AG04450 (cell line): ENCODE results near the gene TRIM37. TPM values are rescaled to one million over a fixed set of nuclear protein-coding genes. Genes with fewer than 3 reads are reported as not detected.

Experiments used
- CTCF ChIA-PET: fragments of 300-600, 350-600 bp; formaldehyde crosslinking; extraction: SDS; loops from one replicate; lab custom pipeline; 2022; ENCODE audit warnings: antibody characterized with exemption, inconsistent platforms; lab: Charles Lee
- POLR2A ChIA-PET: fragments of 350-600 bp; formaldehyde crosslinking; extraction: SDS; loops from one replicate; lab custom pipeline; 2021; ENCODE audit warnings: antibody characterized with exemption, inconsistent platforms; lab: Yijun Ruan, JAX
- DNase-seq: peaks from one replicate; pipeline ENCODE4 v3.0.0-alpha.2; 2011; ENCODE audit warnings: low read depth, low spot score
- H3K27ac ChIP-seq: one replicate; pipeline ENCODE4 v1.5.1; 2012; ENCODE audit warnings: low read depth, low read length, control low read depth
- H3K27me3 ChIP-seq: one replicate; pipeline ENCODE4 v1.6.0; 2012; ENCODE audit warnings: low read length; ENCODE audit not compliant: control insufficient read depth, insufficient read depth
- H3K4me3 ChIP-seq: 2 replicates; pipeline ENCODE4 v1.5.1; 2011; ENCODE audit warnings: mild to moderate bottlenecking, low read depth, low read length, control low read depth
- H3K9me3 ChIP-seq: 2 replicates; pipeline ENCODE4 v1.5.1; 2012; ENCODE audit warnings: low read length; ENCODE audit not compliant: control insufficient read depth, insufficient read depth
- polyA plus RNA-seq: library from polyadenylated mRNA; depleted of rRNA; stranded (reverse); fragments of >200 nt; gene quantifications from 2 replicates; pipeline ENCODE4 v1.2.3, GENCODE V29; 2011
- TF ChIP-seq, protein P1 (sequence below): IDR thresholded peaks from 2 replicates; pipeline ENCODE4 v1.5.1; 2011; ENCODE audit warnings: low read depth, low read length, control low read depth, inconsistent platforms

The TRIM37 gene
- polyA plus RNA-seq, 1 experiment: 34.8 TPM

DNA sequence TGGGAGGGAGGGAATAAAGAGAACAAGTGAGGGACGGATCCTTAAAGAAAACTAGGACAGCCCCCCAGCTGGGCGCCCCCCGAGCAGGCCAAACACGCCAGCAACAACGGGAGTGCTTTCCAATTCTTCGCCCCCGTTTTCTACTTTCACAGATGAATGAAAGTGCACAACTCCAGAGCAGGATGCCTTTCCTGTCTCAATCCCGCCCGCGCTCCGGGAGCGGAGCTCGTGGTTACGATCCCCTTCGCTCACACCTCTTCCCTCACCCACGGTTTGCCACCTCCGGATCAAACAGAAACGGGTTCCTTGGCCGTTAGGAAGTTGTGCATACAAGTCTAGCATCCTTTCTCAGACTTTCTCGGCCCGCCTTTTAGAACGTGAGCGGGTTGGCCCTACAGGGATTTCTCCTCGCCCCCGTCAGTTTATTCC, 47.6 kb upstream of the TRIM37 start:
- ChIA-PET CTCF (no interaction called here), POLR2A (interaction anchor here (1.2 to 2.1 kb wide), 4 partner anchors 48 to 523 kb away, joined by 4 to 12 read pairs (median 6); partner anchors contain the start of gene TRIM37)
- no peak for DNase-seq
- Histone ChIP-seq H3K9me3 (no peaks in the 10 kb centered on the region), H3K27me3 (no peaks in the 10 kb centered on the region), H3K4me3 (peak overlapping the region; percentile 92), H3K27ac (peak overlapping the region; percentile 97)
- TF ChIP-seq, protein P1, sequence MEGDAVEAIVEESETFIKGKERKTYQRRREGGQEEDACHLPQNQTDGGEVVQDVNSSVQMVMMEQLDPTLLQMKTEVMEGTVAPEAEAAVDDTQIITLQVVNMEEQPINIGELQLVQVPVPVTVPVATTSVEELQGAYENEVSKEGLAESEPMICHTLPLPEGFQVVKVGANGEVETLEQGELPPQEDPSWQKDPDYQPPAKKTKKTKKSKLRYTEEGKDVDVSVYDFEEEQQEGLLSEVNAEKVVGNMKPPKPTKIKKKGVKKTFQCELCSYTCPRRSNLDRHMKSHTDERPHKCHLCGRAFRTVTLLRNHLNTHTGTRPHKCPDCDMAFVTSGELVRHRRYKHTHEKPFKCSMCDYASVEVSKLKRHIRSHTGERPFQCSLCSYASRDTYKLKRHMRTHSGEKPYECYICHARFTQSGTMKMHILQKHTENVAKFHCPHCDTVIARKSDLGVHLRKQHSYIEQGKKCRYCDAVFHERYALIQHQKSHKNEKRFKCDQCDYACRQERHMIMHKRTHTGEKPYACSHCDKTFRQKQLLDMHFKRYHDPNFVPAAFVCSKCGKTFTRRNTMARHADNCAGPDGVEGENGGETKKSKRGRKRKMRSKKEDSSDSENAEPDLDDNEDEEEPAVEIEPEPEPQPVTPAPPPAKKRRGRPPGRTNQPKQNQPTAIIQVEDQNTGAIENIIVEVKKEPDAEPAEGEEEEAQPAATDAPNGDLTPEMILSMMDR: no peak

DNA sequence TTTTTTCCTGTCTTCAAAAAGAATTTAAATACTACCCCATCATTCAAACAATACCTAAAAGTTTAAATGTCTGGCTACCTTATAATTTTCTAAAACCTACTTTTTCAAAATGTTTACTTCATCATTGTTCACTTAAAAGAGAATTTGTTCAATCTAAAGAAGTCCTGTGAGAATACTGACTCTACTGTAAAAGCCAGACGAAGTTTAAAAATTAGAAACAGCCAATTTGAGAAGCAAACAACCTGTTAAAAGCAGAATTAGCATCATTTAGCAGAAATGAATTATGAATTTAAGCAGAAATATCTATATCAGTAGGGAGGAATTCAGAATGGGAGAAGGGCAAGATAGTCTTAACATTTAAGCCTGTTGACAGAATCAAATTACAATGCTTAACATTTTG, 46.2 kb upstream of the TRIM37 start:
- CTCF ChIA-PET: no interaction called here
- POLR2A ChIA-PET: interaction anchor here (0.6 to 1.2 kb wide), 2 partner anchors 46 to 595 kb away, joined by 4 to 10 read pairs; partner anchors contain the start of gene TRIM37
- Histone ChIP-seq H3K27ac (no peak overlapping the region), H3K9me3 (no peaks in the 10 kb centered on the region), H3K4me3 (peak overlapping the region; percentile 92), H3K27me3 (no peaks in the 10 kb centered on the region)
- TF ChIP-seq, protein P1: no peak
- no peak for DNase-seq

DNA sequence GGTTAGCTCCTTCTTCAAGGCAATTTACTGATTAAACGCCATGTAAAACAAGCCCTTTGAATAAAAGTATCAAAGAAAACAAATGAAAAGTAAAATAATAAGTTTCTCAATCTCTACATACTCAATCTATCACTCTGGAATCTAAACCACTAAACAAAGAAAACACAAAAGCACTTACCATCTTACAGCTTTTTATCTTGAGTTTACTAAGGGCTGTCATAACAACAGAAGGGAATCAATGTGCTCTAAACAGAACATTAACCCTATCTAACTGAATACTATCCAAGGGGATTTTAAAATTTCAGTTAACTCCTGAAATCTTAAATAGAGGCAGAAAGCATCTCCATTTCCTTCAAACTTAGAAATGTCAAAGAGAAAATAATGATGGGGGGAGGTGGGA, 44.9 kb upstream of the TRIM37 start:
- Histone ChIP-seq H3K27ac (no peak overlapping the region), H3K27me3 (no peaks in the 10 kb centered on the region), H3K4me3 (peak overlapping the region; percentile 44), H3K9me3 (no peaks in the 10 kb centered on the region)
- ChIA-PET POLR2A (interaction anchor here (1.3 kb wide), 1 partner anchor 46 kb away, joined by 3 read pairs; the partner anchor contains the start of gene TRIM37), CTCF (interaction anchor here (0.6 kb wide), 1 partner anchor 13 kb away, joined by 3 read pairs; no protein-coding TSS in a partner anchor)
- TF ChIP-seq, protein P1: no peak
- DNase-seq: no peak

DNA sequence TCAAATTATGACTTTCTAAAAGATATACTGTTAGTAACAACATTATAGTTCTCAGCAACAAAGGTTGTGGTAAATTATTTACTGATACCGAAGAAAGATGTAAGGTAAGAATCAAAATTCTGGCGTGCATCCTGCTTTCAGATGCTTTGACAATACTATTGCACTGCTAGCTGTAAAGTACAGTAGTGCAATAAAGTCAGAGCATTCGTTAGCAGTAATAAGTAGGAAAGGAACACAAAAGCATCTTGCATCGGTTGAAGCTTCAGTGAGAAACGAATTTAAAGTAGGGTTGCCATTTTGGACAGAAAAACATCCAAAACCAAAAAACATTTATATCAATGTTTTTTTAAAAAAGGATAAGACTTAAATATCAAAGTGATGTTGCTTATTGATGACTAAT, 44.3 kb upstream of the TRIM37 start:
- Histone ChIP-seq H3K27me3 (no peaks in the 10 kb centered on the region), H3K4me3 (no peak overlapping the region; the same call in 1 of the 2 replicates), H3K9me3 (no peaks in the 10 kb centered on the region), H3K27ac (no peak overlapping the region)
- CTCF ChIA-PET: no interaction called here
- no peak for DNase-seq
- TF ChIP-seq, protein P1: no peak
- POLR2A ChIA-PET: interaction anchor here (1.3 kb wide), 1 partner anchor 45 kb away, joined by 3 read pairs; the partner anchor contains the start of gene TRIM37

DNA sequence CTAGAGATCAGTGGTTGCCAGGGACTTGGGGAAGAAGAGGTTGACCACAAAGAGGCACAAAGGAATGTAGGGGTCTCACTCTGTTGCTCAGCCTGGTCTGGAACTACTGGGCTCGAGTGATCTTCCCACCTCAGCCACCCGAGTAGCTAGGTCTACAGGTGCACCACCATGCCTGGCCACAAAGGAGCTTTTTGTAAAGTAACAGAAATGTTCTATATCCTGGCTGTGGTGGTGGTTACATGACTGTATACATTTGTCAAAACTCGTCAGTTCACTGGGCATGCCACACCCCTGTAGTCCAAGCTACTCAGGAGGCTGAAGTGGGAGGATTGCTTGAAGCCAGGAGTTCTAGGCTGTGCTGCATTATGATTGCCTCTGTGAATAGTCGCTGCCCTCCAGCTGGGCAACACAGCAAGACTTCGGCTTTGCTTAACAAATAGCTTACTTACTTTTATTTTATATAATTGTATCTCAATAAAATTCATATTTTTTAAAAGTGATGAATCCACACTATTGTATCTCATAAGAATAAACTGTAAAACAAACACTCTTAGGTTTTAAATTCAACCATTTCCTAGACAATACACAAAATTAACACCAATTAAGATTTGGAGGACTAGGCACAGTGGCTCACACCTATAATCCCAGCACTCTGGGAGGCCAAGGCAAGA, 43.3 kb upstream of the TRIM37 start:
- TF ChIP-seq, protein P1: no peak
- H3K27me3 ChIP-seq: no peaks in the 10 kb centered on the region
- ChIA-PET CTCF (no interaction called here), POLR2A (interaction anchor here (0.6 kb wide), 1 partner anchor 43 kb away, joined by 3 read pairs; the partner anchor contains the start of gene TRIM37)
- no peaks in the 10 kb centered on the region for H3K9me3 ChIP-seq
- no peak overlapping the region for H3K27ac ChIP-seq
- H3K4me3 ChIP-seq: no peak overlapping the region
- no peak for DNase-seq
